Measurements from ENCODE around the gene MYO7B.

Gene MYO7B

GRCh38 chr2:127665267-127665893 lies 129.9 kb downstream of the MYO7B start:
- ATAC-seq: no peak
- no peak for TF ChIP-seq OSR1 (CRISPR knock-in tag; IDR thresholded peaks at IDR 0.05)

DNA sequence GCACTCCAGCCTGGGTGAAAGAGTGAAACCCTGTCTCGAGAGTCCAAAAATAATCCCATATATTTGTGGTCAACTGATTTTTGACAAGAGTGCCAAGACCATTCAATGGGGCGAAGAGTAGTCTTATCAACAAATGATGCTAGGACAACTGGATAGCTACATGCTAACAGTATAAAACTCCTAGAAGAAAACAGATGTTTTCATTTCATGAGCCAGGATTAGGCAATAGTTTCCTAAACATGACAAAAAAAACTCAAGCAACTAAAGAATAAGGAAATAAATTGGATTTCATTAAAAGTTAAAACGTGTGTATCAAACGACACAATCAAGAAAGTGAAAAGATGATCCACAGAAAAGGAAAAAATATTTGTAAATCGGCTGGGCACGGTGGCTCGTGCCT lies 133.6 kb downstream of the MYO7B start:
- no peak for TF ChIP-seq TOX (CRISPR knock-in tag; IDR thresholded peaks at IDR 0.05; ENCODE audit: borderline replicate concordance)
- no peak for TF ChIP-seq CSRNP3 (CRISPR knock-in tag; IDR thresholded peaks at IDR 0.05)
- ATAC-seq: no peak

- TF ChIP-seq, protein P1, sequence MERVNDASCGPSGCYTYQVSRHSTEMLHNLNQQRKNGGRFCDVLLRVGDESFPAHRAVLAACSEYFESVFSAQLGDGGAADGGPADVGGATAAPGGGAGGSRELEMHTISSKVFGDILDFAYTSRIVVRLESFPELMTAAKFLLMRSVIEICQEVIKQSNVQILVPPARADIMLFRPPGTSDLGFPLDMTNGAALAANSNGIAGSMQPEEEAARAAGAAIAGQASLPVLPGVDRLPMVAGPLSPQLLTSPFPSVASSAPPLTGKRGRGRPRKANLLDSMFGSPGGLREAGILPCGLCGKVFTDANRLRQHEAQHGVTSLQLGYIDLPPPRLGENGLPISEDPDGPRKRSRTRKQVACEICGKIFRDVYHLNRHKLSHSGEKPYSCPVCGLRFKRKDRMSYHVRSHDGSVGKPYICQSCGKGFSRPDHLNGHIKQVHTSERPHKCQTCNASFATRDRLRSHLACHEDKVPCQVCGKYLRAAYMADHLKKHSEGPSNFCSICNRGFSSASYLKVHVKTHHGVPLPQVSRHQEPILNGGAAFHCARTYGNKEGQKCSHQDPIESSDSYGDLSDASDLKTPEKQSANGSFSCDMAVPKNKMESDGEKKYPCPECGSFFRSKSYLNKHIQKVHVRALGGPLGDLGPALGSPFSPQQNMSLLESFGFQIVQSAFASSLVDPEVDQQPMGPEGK (CRISPR knock-in tag; IDR thresholded peaks at IDR 0.05; ENCODE audit: borderline replicate concordance): no peak
- no peak for TF ChIP-seq RARB (CRISPR knock-in tag; IDR thresholded peaks at IDR 0.05)
- TF ChIP-seq CREB5 (CRISPR knock-in tag; IDR thresholded peaks at IDR 0.05; ENCODE audit: low read depth): no peak
- no peak for TF ChIP-seq SNAI2 (CRISPR knock-in tag; IDR thresholded peaks at IDR 0.05)
- TF ChIP-seq ZNF565 (CRISPR knock-in tag; conservative IDR thresholded peaks at IDR 0.05; ENCODE audit: low read depth): no peak
- no peak for TF ChIP-seq ZNF70 (CRISPR knock-in tag; IDR thresholded peaks at IDR 0.05)
- TF ChIP-seq POU6F1 (CRISPR knock-in tag; IDR thresholded peaks at IDR 0.05; ENCODE audit: borderline replicate concordance, low read depth): no peak
- no peak for TF ChIP-seq OSR1 (CRISPR knock-in tag; IDR thresholded peaks at IDR 0.05)
- TF ChIP-seq TOX (CRISPR knock-in tag; IDR thresholded peaks at IDR 0.05; ENCODE audit: borderline replicate concordance): no peak
- no peak for TF ChIP-seq TCF4 (CRISPR knock-in tag; IDR thresholded peaks at IDR 0.05; ENCODE audit: borderline replicate concordance)
- TF ChIP-seq CSRNP3 (CRISPR knock-in tag; IDR thresholded peaks at IDR 0.05): no peak
- no peak for TF ChIP-seq CSDC2 (CRISPR knock-in tag; IDR thresholded peaks at IDR 0.05)
- no peak for TF ChIP-seq ISL1 (CRISPR knock-in tag; IDR thresholded peaks at IDR 0.05)
- no peak for ATAC-seq
Measured at GRCh38 chr2:127670055-127670956, 134.8 kb downstream of the MYO7B start.

DNA sequence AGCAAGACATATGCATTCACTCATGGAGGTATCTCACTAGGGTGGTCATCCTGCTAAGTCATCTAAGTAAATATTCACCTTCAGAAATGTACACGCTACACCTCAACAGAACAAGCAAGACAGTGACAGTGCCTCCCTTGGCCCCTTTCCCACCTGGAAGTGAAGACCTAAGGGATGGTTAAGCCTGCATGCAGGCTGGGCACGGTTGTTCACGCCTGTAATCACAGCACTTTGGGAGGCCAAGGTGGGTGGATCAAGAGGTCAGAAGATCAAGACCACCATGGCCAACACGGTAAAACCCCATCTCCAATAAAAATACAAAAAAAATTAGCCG lies 135.4 kb downstream of the MYO7B start:
- ATAC-seq: no peak
- TF ChIP-seq ZNF565 (CRISPR knock-in tag; conservative IDR thresholded peaks at IDR 0.05; ENCODE audit: low read depth) (no peak), BACH2 (CRISPR knock-in tag; IDR thresholded peaks at IDR 0.05; ENCODE audit: borderline replicate concordance) (no peak), PPARA (CRISPR knock-in tag; IDR thresholded peaks at IDR 0.05; ENCODE audit: borderline replicate concordance) (no peak), ZFP3 (CRISPR knock-in tag; IDR thresholded peaks at IDR 0.05) (no peak), TOX (CRISPR knock-in tag; IDR thresholded peaks at IDR 0.05; ENCODE audit: borderline replicate concordance) (no peak), RARB (CRISPR knock-in tag; IDR thresholded peaks at IDR 0.05) (no peak), GLIS3 (CRISPR knock-in tag; IDR thresholded peaks at IDR 0.05) (no peak), CREB5 (CRISPR knock-in tag; IDR thresholded peaks at IDR 0.05; ENCODE audit: low read depth) (no peak), SNAI2 (CRISPR knock-in tag; IDR thresholded peaks at IDR 0.05) (no peak), ESRRG (CRISPR knock-in tag; IDR thresholded peaks at IDR 0.05) (no peak)
- TF ChIP-seq, protein P1 (CRISPR knock-in tag; IDR thresholded peaks at IDR 0.05; ENCODE audit: borderline replicate concordance): no peak
- TF ChIP-seq, protein P2, sequence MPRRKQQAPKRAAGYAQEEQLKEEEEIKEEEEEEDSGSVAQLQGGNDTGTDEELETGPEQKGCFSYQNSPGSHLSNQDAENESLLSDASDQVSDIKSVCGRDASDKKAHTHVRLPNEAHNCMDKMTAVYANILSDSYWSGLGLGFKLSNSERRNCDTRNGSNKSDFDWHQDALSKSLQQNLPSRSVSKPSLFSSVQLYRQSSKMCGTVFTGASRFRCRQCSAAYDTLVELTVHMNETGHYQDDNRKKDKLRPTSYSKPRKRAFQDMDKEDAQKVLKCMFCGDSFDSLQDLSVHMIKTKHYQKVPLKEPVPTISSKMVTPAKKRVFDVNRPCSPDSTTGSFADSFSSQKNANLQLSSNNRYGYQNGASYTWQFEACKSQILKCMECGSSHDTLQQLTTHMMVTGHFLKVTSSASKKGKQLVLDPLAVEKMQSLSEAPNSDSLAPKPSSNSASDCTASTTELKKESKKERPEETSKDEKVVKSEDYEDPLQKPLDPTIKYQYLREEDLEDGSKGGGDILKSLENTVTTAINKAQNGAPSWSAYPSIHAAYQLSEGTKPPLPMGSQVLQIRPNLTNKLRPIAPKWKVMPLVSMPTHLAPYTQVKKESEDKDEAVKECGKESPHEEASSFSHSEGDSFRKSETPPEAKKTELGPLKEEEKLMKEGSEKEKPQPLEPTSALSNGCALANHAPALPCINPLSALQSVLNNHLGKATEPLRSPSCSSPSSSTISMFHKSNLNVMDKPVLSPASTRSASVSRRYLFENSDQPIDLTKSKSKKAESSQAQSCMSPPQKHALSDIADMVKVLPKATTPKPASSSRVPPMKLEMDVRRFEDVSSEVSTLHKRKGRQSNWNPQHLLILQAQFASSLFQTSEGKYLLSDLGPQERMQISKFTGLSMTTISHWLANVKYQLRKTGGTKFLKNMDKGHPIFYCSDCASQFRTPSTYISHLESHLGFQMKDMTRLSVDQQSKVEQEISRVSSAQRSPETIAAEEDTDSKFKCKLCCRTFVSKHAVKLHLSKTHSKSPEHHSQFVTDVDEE (CRISPR knock-in tag; IDR thresholded peaks at IDR 0.05): no peak

All from SK-N-SH treated with all-trans-retinoic acid at 6 μM for 48 hours (cell line).